ENCODE data around the gene ENPP1. TPM values are rescaled to one million over a fixed set of nuclear protein-coding genes. Genes with fewer than 3 reads are reported as not detected.

Gene ENPP1
- total RNA-seq, 2 experiments from 2014 or later = 0.08 TPM

GRCh38 chr6:131828951-131829350 lies 21.1 kb downstream of the ENPP1 start:
- H3K27me3 Mint-ChIP-seq = peaks cover 27% of the 10 kb centered on the region
- CTCF ChIA-PET = no interaction called here

GRCh38 chr6:131831392-131831791 lies 23.6 kb downstream of the ENPP1 start:
- H3K36me3 ChIP-seq (ENCODE audit: insufficient read depth, low read length) = no peaks in the 10 kb centered on the region
- H3K36me3 Mint-ChIP-seq (ENCODE audit: low read depth) = no peaks in the 10 kb centered on the region
- DNase-seq (no peak), ATAC-seq (ENCODE audit: poor library complexity) (no peak)
- intact Hi-C loops (cut with DNase I, micrococcal nuclease) = no loop called here
- no peak overlapping the region for H3K4me3 ChIP-seq (ENCODE audit: low read length)
- H3K27me3 ChIP-seq (ENCODE audit: control insufficient read depth in 1 of 2, insufficient read depth in 2 of 2, low read length in 2 of 2) = no peaks in the 10 kb centered on the region
- H3K27ac ChIP-seq (ENCODE audit: low read depth in 1 of 2, low read length in 2 of 2) = no peak overlapping the region
- no peaks in the 10 kb centered on the region for H3K4me1 ChIP-seq (ENCODE audit: insufficient read depth, low read length)
- peaks cover 23% of the 10 kb centered on the region for H3K27me3 Mint-ChIP-seq
- no peaks in the 10 kb centered on the region for H3K9me3 ChIP-seq (ENCODE audit: control insufficient read depth in 1 of 2, insufficient read depth in 1 of 2, low read length in 2 of 2)
- no peaks in the 10 kb centered on the region for H3K9me3 Mint-ChIP-seq
- no peak overlapping the region for H3K4me3 Mint-ChIP-seq
- H3K4me1 Mint-ChIP-seq (ENCODE audit: low read depth) = no peaks in the 10 kb centered on the region
- no peak overlapping the region for H3K27ac Mint-ChIP-seq
- ChIA-PET POLR2A (no interaction called here), CTCF (no interaction called here)
- TF ChIP-seq CTCF (IDR thresholded peaks at IDR 0.05) = no peak

More at GRCh38 chr6:131828951-131829350, 21.1 kb downstream of the ENPP1 start:
- Mint-ChIP-seq H3K4me3 (no peak overlapping the region), H3K36me3 (ENCODE audit: low read depth) (no peaks in the 10 kb centered on the region), H3K27ac (no peak overlapping the region), H3K4me1 (ENCODE audit: low read depth) (no peaks in the 10 kb centered on the region), H3K9me3 (no peaks in the 10 kb centered on the region)
- H3K36me3 ChIP-seq (ENCODE audit: insufficient read depth, low read length) = no peaks in the 10 kb centered on the region
- intact Hi-C loops (cut with DNase I, micrococcal nuclease) = no loop called here
- no peak for DNase-seq
- H3K4me1 ChIP-seq (ENCODE audit: insufficient read depth, low read length) = no peaks in the 10 kb centered on the region
- POLR2A ChIA-PET = no interaction called here
- no peak for ATAC-seq (ENCODE audit: poor library complexity)
- TF ChIP-seq CTCF (IDR thresholded peaks at IDR 0.05) = no peak
- H3K27me3 ChIP-seq (ENCODE audit: control insufficient read depth in 1 of 2, insufficient read depth in 2 of 2, low read length in 2 of 2) = no peaks in the 10 kb centered on the region
- H3K27ac ChIP-seq (ENCODE audit: low read depth in 1 of 2, low read length in 2 of 2) = no peak overlapping the region
- no peaks in the 10 kb centered on the region for H3K9me3 ChIP-seq (ENCODE audit: control insufficient read depth in 1 of 2, insufficient read depth in 1 of 2, low read length in 2 of 2)
- H3K4me3 ChIP-seq (ENCODE audit: low read length) = no peak overlapping the region

- no peak overlapping the region for H3K4me3 ChIP-seq (ENCODE audit: low read length)
- ChIA-PET POLR2A (no interaction called here), CTCF (no interaction called here)
- Mint-ChIP-seq H3K27ac (no peak overlapping the region), H3K27me3 (peaks cover 23% of the 10 kb centered on the region), H3K9me3 (no peaks in the 10 kb centered on the region), H3K4me3 (no peak overlapping the region), H3K4me1 (ENCODE audit: low read depth) (no peaks in the 10 kb centered on the region), H3K36me3 (ENCODE audit: low read depth) (no peaks in the 10 kb centered on the region)
- no peaks in the 10 kb centered on the region for H3K9me3 ChIP-seq (ENCODE audit: control insufficient read depth in 1 of 2, insufficient read depth in 1 of 2, low read length in 2 of 2)
- no peaks in the 10 kb centered on the region for H3K36me3 ChIP-seq (ENCODE audit: insufficient read depth, low read length)
- H3K27ac ChIP-seq (ENCODE audit: low read depth in 1 of 2, low read length in 2 of 2) = no peak overlapping the region
- H3K27me3 ChIP-seq (ENCODE audit: control insufficient read depth in 1 of 2, insufficient read depth in 2 of 2, low read length in 2 of 2) = peaks cover 0 to under 1% of the 10 kb centered on the region in 2 experiments
- no peak for ATAC-seq (ENCODE audit: poor library complexity)
- no peak for TF ChIP-seq CTCF (IDR thresholded peaks at IDR 0.05)
- DNase-seq = no peak
- no peaks in the 10 kb centered on the region for H3K4me1 ChIP-seq (ENCODE audit: insufficient read depth, low read length)
- intact Hi-C loops (cut with DNase I, micrococcal nuclease) = no loop called here
Measured at GRCh38 chr6:131831886-131832285, 24.1 kb downstream of the ENPP1 start.

Data from CD4-positive, alpha-beta T cell (primary cell).